Measurements from ENCODE around the gene FRMD1.

GRCh38 chr6:168055696-168056489, 23.1 kb downstream of the FRMD1 start:
- TF ChIP-seq CTCF (IDR thresholded peaks at IDR 0.05; ENCODE audit: poor library complexity) (no peak), EZH2 (IDR thresholded peaks at IDR 0.05; ENCODE audit: borderline replicate concordance) (no peak)

Data from hepatocyte (in vitro differentiated cells).